ENCODE data around the gene ELOVL1. TPM values are rescaled to one million over a fixed set of nuclear protein-coding genes. Genes with fewer than 3 reads are reported as not detected.

The ELOVL1 gene
- total and polyA plus RNA-seq, 10 of the 15 experiments (the other 5 are each of a cell fraction or from before 2014, with no cell fraction given), result 58.5 to 139 (median 89.8) TPM

GRCh38 chr1:43383449-43383848 is 15.6 kb upstream of the ELOVL1 start (continued):
- peak in 1 of 3 experiments; percentile 32; a peak in 2 of 6 replicates for TF ChIP-seq CTCF (IDR thresholded peaks at IDR 0.05 in 2 of 3, conservative IDR thresholded peaks at IDR 0.05 in 1 of 3; ENCODE audit: control insufficient read depth in 2 of 3, extremely low read depth in 1 of 3, insufficient read depth in 1 of 3, low read depth in 3 of 3, low read length in 3 of 3)
- no peak for TF ChIP-seq RELB (IDR thresholded peaks at IDR 0.05; ENCODE audit: low read depth)

GRCh38 chr1:43382027-43382779 is 14.4 kb upstream of the ELOVL1 start:
- Histone ChIP-seq H2AFZ (ENCODE audit: control insufficient read depth, low read depth, low read length) (no peak overlapping the region), H3K4me2 (ENCODE audit: control insufficient read depth, insufficient read depth) (no peak overlapping the region), H3K9me3 (replicated peaks; ENCODE audit: control insufficient read depth, insufficient read depth, low read length) (no peaks in the 10 kb centered on the region), H4K20me1 (ENCODE audit: control insufficient read depth, insufficient read depth) (no peaks in the 10 kb centered on the region), H3K79me2 (ENCODE audit: control insufficient read depth, insufficient read depth, low read length) (peaks cover 2% of the 10 kb centered on the region; the same call in 1 of the 2 replicates), H3K27ac (ENCODE audit: control insufficient read depth, insufficient read depth) (no peak overlapping the region), H3K36me3 (ENCODE audit: control insufficient read depth in 2 of 2, insufficient read depth in 2 of 2, low read length in 1 of 2) (peaks cover 6 to 31% of the 10 kb centered on the region in 2 experiments), H3K27me3 (replicated peaks in 1 of 2; ENCODE audit: control insufficient read depth in 2 of 2, insufficient read depth in 2 of 2, low read length in 1 of 2) (no peaks in the 10 kb centered on the region), H3K9ac (ENCODE audit: control insufficient read depth, insufficient read depth, low read length) (no peak overlapping the region), H3K4me3 (no peak overlapping the region), H3K4me1 (ENCODE audit: control insufficient read depth, insufficient read depth, low read length) (no peaks in the 10 kb centered on the region; the same call in 1 of the 2 replicates)
- in situ Hi-C loops (cut with MboI), result no loop called here
- CTCF ChIA-PET, result interaction anchor here (1.0 to 1.6 kb wide), 3 partner anchors 144 to 155 kb away, joined by 3 to 4 read pairs (median 3); no protein-coding TSS in a partner anchor
- TF ChIP-seq YBX1 (IDR thresholded peaks at IDR 0.05) (no peak), IRF5 (IDR thresholded peaks at IDR 0.05; ENCODE audit: borderline replicate concordance) (no peak), CREM (IDR thresholded peaks at IDR 0.05; ENCODE audit: low read depth) (no peak), MEF2B (IDR thresholded peaks at IDR 0.05; ENCODE audit: partially characterized antibody, poor library complexity, severe bottlenecking) (no peak), ZBTB11 (CRISPR knock-in tag; IDR thresholded peaks at IDR 0.05) (no peak), SUZ12 (IDR thresholded peaks at IDR 0.05; ENCODE audit: unreplicated experiment) (no peak), ZNF384 (IDR thresholded peaks at IDR 0.05; ENCODE audit: borderline replicate concordance, low read depth, low read length) (no peak), EP300 (IDR thresholded peaks at IDR 0.05; ENCODE audit: borderline replicate concordance in 1 of 2, control insufficient read depth in 1 of 2, low read depth in 2 of 2, low read length in 2 of 2) (no peak), PAX5 (IDR thresholded peaks at IDR 0.05; ENCODE audit: borderline replicate concordance, low read depth, low read length) (no peak), RFX5 (IDR thresholded peaks at IDR 0.05; ENCODE audit: low read depth, low read length) (no peak)
- RAD21 ChIA-PET (ENCODE audit: unreplicated experiment), result no interaction called here
- no peak for ATAC-seq
- BruUV-seq (replicated peaks), result no TSS peak
- POLR2A ChIA-PET, result interaction anchor here (1.5 kb wide), 1 partner anchor 12 kb away, joined by 4 read pairs; no protein-coding TSS in a partner anchor
- SMC1A ChIA-PET (ENCODE audit: uncharacterized antibody, unreplicated experiment), result interaction anchor here (0.7 to 2.7 kb wide), 3 partner anchors 18 to 143 kb away, joined by 3 to 12 read pairs (median 3); no protein-coding TSS in a partner anchor
- no peak for FAIRE-seq
- intact Hi-C loops (cut with micrococcal nuclease; ENCODE audit: unreplicated experiment), result no loop called here
- DNase-seq (ENCODE audit: low read depth, low spot score), result no peak
- 70% methylated on average over 6 of the region's 6 CpGs for WGBS (ENCODE audit: insufficient coverage, insufficient replicate concordance, low lambda C conversion rate, missing lambda C conversion rate)
